ENCODE data around the gene CADM1. TPM values are rescaled to one million over a fixed set of nuclear protein-coding genes. Genes with fewer than 3 reads are reported as not detected.

The CADM1 gene
- total and polyA plus RNA-seq, 5 donors = 14.8 to 42.6 (median 31.9) TPM

GRCh38 chr11:115127790-115128189, 376.4 kb downstream of the CADM1 start:
- Histone ChIP-seq H3K4me1 (ENCODE audit: control insufficient read depth, insufficient read depth, low read length) (no peaks in the 10 kb centered on the region), H3K9me3 (ENCODE audit: control insufficient read depth, low read length) (no peaks in the 10 kb centered on the region), H3K27me3 (ENCODE audit: control insufficient read depth, insufficient read depth) (no peaks in the 10 kb centered on the region), H3K27ac (ENCODE audit: low read length) (no peak overlapping the region), H3K4me3 (ENCODE audit: low read length) (no peak overlapping the region)
- intact Hi-C loops (cut with DNase I) = no loop called here
- WGBS = 77% methylated on average over 3 of the region's 3 CpGs
- ATAC-seq (no peak), DNase-seq (no peak)

GRCh38 chr11:115126515-115127208, 377.6 kb downstream of the CADM1 start:
- WGBS = 70% methylated on average over 10 of the region's 10 CpGs
- Histone ChIP-seq H3K27ac (ENCODE audit: low read length) (no peak overlapping the region), H3K9me3 (ENCODE audit: control insufficient read depth, low read length) (no peaks in the 10 kb centered on the region), H3K27me3 (ENCODE audit: control insufficient read depth, insufficient read depth) (no peaks in the 10 kb centered on the region), H3K4me1 (ENCODE audit: control insufficient read depth, insufficient read depth, low read length) (no peaks in the 10 kb centered on the region), H3K4me3 (ENCODE audit: low read length) (no peak overlapping the region)
- ATAC-seq (no peak), DNase-seq (no peak)
- intact Hi-C loops (cut with DNase I) = no loop called here

DNA sequence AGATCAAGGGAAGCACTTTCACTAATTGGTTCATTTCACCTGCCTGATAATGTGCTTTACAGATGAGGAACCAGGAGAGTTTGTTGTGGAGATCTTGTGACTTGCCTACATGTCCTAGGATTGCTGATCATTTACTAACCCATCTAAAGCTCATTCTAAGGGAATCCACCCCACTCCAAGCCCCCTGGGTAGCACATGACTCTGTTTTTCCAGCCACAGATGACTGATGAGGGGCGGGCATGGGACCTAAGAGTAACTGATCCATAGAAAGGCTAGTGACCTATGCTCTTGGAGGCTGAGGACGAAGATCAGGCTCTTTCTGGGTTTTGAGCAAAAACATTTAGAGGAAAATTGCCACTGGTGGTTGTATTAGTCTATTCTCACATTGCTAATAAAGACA, 378.1 kb downstream of the CADM1 start:
- no peak for ATAC-seq
- 75% methylated on average over 2 of the region's 2 CpGs for WGBS
- no peaks in the 10 kb centered on the region for H3K27me3 ChIP-seq (ENCODE audit: control insufficient read depth, insufficient read depth)
- H3K4me3 ChIP-seq (ENCODE audit: low read length) = no peak overlapping the region
- H3K27ac ChIP-seq (ENCODE audit: low read length) = no peak overlapping the region
- H3K9me3 ChIP-seq (ENCODE audit: control insufficient read depth, low read length) = no peaks in the 10 kb centered on the region
- no peak for DNase-seq
- no peaks in the 10 kb centered on the region for H3K4me1 ChIP-seq (ENCODE audit: control insufficient read depth, insufficient read depth, low read length)
- intact Hi-C loops (cut with DNase I) = no loop called here

DNA sequence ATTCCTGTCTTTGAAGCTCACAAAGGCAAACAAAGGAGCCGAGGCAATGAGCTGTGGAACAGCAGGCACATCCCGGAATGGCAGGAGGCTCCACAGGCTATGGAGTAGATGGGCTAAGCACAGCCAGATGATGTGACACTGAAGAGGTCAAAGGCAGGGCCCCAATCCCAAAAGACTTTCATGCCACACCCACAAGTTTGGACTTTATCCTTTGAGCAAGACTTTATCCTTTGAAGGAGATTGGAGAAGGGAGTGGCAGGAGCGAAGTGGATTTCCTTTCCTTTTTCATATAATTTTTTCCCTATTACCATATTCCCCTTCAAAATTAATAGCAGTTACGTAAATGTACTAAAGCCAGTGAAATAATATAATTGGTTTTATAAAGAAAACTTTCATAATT, 379.4 kb downstream of the CADM1 start:
- ATAC-seq = no peak
- 83% methylated on average over 4 of the region's 4 CpGs for WGBS
- intact Hi-C loops (cut with DNase I) = no loop called here

GRCh38 chr11:115123641-115124040, 380.6 kb downstream of the CADM1 start:
- Histone ChIP-seq H3K4me1 (ENCODE audit: control insufficient read depth, insufficient read depth, low read length) (no peaks in the 10 kb centered on the region), H3K9me3 (ENCODE audit: control insufficient read depth, low read length) (no peaks in the 10 kb centered on the region), H3K27me3 (ENCODE audit: control insufficient read depth, insufficient read depth) (no peaks in the 10 kb centered on the region), H3K4me3 (ENCODE audit: low read length) (no peak overlapping the region), H3K27ac (ENCODE audit: low read length) (no peak overlapping the region)
- intact Hi-C loops (cut with DNase I) = no loop called here
- DNase-seq (no peak), ATAC-seq (no peak)
- WGBS = 84% methylated on average over 7 of the region's 7 CpGs

More for the DNA sequence above, 379.4 kb downstream of the CADM1 start:
- Histone ChIP-seq H3K27me3 (ENCODE audit: control insufficient read depth, insufficient read depth) (no peaks in the 10 kb centered on the region), H3K27ac (ENCODE audit: low read length) (no peak overlapping the region), H3K4me3 (ENCODE audit: low read length) (no peak overlapping the region), H3K9me3 (ENCODE audit: control insufficient read depth, low read length) (no peaks in the 10 kb centered on the region), H3K4me1 (ENCODE audit: control insufficient read depth, insufficient read depth, low read length) (no peaks in the 10 kb centered on the region)
- DNase-seq = no peak

GRCh38 chr11:115122274-115122673, 381.9 kb downstream of the CADM1 start:
- DNase-seq (no peak), ATAC-seq (no peak)
- H3K4me1 ChIP-seq (ENCODE audit: control insufficient read depth, insufficient read depth, low read length) = no peaks in the 10 kb centered on the region
- WGBS = 81% methylated on average over 3 of the region's 3 CpGs
- no peaks in the 10 kb centered on the region for H3K9me3 ChIP-seq (ENCODE audit: control insufficient read depth, low read length)
- intact Hi-C loops (cut with DNase I) = no loop called here
- H3K27me3 ChIP-seq (ENCODE audit: control insufficient read depth, insufficient read depth) = no peaks in the 10 kb centered on the region
- no peak overlapping the region for H3K27ac ChIP-seq (ENCODE audit: low read length)
- H3K4me3 ChIP-seq (ENCODE audit: low read length) = no peak overlapping the region

Measured in right cardiac atrium (tissue), 5 donors.